HL-60/S4 treated with phorbol 12-myristate 13-acetate at 8.2 ng/mL for 4 days and 3 days (cell line): ENCODE results near the gene AHDC1.

ENCODE experiments used
- in situ Hi-C: fragments of 300-500 bp; cut with MboI; formaldehyde crosslinking; loops from 2 replicates; pipeline ENCODE4 v1.15.0; 2022; ENCODE audit warnings: low sequenced_read_pairs

AHDC1 gene

DNA sequence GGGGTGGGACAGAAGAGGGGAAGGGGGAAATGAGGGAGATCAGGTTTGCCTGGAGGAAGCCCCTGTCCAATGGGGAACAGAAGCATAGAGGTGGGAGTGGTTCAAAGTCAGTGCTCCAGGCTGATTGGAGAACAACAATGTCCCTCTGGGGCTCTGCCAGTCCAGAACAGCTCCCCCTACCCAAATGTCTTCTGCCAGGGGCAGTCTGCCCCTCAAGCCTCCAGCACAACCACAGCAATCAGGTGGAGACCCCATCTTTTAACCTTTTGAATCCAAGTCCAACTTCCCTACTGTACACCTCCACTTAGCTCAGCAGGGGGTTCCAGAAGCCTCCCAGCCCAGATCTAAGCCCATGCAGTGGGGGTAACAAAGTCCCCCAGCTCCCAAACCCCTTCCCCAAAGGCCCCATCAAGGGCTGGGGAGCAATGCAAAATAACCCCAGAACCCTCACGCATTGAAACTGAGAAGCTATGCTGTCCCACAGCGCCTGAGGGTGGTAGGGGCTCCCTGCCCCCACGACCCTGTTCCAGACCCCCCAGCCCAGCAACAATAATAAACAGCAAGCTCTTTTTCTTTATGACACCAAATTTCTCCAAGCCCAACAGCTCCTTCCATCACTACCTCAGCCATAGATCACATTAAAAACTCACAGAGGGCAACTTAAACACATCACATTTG, 3.3 kb downstream of the AHDC1 start:
- in situ Hi-C loops: no loop called here

DNA sequence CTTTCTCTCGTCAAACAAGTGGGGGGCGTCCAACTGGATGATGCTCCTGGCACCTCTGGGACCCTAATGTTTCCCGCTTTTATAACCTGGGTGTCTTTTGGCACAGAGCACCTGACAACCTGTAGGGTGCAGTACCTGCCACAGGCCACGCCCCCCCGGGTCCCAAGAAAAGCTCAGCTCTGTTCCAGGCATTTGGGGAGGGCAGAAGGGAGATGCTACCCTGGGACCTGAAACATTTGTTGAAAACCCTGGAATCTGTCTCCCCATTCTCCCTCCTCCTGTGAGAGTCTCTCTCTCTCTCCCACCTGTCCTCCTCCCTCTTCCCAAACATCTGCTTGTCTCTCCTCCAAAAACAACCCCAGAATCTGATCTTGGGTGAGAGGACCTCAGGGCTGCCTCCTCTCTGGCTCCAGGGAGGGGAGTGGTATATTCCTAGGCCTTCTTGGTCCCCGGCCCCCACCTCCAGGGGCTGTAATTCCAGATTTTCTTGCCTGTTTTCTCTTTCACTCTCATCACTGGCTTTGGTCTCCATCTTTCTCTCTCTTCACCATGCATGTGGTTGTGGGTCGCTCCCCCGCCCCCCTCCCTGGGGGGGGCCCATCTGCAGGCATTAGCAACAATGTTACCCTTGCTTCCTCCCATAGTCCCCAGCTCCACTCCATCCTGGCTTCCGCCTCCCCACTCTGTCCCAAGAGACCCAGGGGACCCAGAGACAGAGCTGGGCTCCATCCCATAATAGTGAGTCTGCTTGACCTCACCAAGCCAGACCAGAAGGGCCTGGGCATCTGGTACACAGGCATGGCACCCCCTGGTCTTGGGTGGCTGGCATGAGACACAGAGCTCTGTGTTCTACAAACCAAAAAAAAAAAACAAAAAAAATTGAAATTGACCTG, 4.1 kb downstream of the AHDC1 start:
- in situ Hi-C loops: no loop called here

DNA sequence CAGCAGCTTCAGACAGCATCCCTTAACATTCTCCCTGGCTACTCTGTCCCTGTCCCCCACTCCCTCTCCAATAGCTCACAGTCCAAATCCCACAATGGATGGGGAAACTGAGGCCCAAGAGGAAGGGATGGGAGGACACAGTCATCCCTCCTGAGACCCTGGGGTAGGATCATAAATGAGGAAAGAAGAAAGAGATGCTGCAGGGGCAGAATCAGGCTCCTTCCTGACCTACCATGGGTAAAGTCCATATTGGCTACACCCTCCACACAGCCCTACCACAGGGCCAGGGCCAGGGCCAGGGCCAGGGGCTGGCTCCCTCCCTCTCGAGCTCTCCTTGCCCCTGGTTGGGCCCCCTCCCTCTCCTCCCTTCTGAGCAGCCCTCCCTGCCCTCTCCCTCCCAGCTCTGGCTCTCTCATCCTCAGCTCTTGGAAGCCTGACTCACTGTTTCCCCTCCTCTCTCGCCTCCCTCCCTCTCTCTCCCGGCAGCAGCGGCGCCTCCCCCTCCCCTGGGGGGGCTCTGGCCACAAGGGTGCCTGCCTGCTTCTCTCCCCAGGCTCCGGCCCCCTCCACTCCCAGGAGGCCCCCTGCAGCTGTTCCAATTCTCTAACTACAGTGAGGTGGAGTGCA, 4.9 kb downstream of the AHDC1 start:
- in situ Hi-C loops: no loop called here

DNA sequence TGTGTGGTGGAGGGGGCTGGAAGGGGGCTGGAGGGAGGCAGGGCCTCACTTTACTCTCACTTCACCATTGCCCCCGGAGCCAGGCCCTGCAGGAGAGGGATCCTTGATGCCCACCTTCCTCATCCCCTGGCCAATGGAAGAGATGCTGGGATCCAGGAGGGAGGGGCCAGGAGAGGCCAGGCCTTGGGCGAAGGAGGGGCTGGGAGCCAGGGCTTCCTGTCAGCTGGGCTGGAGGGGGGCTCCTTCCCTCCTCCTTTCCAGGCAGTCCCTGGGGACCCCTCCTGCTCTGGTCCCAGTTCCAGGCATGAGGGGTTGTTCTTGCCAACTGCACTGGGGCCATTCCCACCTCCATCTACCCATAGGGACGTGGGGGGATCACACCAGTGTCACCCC, 5.7 kb downstream of the AHDC1 start:
- in situ Hi-C loops: no loop called here

DNA sequence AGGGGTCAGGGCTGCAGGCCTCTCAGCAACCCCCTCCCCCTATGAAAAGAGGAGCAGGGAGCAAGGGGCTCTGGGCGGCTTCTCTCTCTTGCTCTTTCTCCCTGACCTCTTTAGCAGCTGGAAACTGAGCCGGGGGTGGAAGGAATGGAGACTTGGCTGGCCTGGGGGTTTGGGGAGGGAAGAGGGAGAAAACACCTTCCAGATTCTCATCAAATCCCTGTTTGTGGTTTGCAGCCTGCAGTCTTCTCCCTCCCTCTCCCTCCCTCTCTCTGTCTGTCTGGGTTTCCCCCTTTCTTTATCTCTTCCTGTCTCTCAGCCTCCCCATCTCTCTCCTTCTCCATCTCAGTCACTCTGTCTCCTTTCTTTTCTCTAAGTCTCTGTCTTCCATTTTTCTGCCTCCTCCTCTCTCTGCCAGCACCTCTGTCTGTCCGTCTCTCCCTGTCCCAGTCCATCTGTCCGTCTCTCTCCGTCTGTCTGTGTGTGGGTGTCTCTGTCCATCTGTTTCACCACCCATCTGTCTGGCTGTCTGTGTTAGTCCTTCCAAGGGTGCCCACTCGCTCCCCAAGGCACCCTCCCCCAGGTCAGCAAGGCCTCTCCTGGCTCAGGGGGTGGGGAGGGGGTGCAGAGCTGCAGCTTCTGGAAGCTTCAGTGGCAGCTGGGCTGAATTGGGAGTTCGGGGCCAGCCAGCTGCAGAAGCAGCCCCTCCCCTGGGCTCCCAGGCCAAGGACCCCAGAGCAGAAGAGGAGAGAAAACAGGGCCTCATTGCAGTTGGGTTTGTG, 6.2 kb downstream of the AHDC1 start:
- in situ Hi-C loops: no loop called here

DNA sequence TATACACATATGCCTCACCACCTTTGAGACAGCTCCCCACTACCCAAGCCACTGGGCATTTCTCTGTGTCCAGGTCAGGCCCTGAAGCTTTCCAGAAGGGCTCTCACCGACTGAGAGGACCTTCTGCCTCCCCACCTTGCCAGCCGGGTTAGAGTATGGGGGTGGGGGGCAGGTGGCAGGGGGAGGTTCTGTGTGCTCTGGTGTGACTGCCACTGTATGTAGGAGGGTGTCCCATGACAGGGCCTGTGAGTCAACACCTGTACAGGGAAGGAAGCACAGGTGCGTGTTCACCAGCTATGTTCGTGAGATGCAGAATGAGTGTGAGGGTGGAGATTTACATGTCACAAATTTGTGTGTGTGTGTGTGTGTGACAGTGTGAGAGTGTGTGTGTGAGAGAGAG, 7.0 kb downstream of the AHDC1 start:
- in situ Hi-C loops: no loop called here

DNA sequence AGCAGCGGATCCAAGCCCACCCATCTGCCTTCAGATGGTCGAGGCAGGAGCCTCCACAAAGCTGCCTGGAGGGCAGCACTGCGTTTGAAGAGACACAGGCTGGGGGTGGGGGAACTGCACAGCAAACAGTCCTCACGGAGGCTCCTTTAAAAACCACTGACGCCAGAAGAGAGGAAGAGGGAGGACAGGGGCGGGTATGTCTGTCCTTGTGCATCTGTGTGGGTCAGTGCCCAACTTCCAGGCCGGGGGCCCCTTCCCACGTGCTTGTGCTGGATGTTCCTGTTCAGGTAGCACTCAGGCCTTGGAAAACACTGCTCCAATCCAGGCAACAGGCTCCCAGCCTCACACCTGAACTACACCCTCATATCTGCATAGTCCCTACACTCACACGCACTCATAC, 7.7 kb downstream of the AHDC1 start:
- in situ Hi-C loops: no loop called here

DNA sequence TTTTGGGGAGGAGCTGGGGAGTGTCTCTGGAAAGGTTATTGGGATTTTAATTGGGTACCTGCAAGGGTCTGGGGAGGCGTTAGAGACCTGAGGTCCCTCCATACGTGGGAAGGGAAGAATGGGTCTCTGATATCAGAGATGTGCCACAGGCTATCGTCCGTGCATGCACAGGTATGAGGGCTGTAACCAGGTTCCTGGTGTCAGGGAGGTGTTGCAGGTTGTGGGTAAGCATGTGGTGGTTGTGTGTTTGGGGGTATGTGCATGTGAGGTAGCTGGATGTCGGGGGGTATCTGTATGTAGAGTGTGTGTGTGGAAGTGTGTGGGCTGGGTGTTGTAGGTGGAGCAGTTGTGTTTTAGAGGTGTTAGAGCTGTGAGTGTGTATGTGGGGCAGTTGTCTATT, 8.3 kb downstream of the AHDC1 start:
- in situ Hi-C loops: no loop called here

DNA sequence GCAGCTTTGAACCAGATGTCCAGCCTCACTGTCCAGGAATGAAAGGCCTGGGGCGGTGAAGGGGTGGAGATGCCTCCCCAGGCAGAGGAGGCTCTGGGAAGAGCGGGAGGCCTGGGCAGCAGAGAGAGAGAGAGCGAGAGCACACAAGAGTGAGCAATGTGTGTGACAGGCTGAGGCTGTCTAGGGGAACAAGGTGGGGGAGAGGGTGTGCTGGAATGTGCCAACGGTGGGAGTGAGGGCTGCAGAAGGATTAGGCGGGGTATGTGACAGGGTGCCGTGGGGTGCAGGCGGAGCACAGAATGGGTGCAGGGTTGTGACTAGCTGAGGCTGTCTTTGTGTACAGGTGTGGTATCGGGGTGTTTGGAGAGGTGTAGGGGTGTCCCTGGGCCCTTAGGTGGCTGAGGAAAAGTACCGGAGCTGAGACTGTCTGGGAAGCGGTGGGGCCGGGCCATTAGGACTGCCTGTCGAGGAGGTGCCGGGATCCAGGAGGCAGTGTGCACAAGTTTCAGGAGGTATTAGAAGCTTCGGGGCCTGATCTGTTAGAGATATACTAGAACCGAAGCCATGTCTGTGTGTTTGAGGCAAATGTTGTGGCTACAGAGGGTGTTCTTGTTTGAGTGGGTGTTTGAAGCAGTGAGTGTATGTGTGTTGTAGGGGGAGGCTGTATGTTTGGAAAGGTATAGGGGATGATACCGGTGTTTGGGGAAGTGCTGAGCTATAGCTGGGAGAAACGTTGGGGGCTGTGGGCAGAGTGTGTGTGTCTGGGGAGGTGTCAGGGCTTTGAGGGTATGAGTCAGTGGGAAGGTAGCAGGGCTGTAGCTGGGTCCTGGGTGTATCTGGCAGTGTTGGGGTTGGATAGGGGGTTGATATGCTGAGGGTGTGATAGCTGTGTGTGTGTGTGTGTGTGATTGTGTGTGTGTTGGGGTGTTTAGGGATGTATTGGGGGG, 9.1 kb downstream of the AHDC1 start:
- in situ Hi-C loops: no loop called here

DNA sequence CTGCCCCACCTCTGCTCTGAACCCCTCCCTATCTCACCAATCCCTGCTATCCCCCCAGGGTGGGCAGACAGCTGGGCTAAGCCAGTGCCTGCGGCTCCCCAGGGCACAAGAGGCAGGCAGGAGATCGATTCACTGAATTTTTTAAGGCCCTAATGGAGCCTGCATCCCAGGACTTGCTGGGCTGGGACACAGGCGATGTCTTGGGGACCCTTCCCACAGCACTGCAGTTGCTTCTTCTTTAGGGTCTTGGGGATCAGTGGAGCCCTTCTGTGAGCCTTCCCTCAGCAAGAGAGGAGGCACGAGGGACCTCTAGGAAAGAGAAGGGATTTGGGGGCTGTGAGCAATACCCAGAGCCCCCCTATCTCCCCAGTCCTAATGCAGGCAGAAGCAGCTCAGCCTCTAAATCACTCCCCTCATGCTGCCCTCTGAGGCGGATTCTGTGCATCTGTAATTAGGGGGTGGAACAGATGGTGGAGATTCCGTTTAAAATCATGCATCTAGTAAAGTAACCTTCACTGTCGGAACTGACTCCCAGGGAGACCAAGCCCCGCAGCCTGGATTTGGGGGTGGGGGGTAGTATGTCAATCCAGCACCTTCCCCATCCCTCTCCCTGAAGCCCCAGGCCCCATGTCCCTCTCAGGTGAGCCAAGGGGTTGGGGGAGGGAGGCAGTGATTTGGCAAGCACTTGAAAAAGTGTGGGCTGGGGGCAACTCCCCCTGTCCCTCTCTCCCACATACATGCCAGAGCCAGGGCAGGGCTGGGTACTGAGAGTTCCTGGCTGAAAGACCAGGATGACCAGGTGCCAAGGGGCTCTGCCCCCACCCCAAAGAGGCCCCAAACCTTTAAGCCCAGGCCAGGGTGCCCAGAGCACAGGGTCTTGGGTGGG, 10.0 kb downstream of the AHDC1 start:
- in situ Hi-C loops: no loop called here

DNA sequence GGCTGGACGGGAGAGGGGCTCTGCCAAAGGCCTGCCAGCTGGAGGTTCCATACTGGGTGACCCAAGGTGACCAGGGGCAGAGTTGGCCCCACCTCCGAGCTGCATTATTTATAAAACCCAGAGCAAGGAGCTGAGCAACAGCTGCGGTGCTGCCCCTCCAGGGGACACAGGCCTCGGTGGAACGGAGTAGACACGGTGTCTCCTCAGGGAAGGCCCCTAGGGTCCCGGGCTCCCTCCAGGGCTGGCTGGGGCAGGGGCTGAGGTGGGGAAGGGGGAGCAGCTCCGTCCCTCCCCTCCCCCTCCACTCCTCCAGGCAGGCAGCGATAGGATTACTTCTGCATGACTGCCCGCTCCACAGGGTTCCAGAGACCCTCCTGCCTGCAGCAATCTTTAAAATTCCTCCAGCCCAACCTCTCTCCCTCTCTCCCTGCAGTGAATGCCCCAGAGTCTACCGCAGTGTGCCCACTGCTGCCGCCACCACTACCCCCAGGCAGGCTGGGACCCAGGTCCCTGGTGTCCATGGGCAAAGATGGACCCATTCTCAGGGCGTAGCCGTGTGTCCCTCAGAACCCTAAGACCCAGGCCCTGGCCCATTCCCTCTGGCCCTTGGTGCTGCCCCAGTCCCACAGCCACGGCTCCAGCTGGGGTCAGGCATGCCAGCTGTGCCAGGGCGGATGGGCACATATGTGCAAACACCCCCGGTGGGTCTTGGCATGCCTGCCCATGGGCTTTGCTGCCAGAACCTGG, 10.8 kb downstream of the AHDC1 start:
- in situ Hi-C loops: no loop called here

DNA sequence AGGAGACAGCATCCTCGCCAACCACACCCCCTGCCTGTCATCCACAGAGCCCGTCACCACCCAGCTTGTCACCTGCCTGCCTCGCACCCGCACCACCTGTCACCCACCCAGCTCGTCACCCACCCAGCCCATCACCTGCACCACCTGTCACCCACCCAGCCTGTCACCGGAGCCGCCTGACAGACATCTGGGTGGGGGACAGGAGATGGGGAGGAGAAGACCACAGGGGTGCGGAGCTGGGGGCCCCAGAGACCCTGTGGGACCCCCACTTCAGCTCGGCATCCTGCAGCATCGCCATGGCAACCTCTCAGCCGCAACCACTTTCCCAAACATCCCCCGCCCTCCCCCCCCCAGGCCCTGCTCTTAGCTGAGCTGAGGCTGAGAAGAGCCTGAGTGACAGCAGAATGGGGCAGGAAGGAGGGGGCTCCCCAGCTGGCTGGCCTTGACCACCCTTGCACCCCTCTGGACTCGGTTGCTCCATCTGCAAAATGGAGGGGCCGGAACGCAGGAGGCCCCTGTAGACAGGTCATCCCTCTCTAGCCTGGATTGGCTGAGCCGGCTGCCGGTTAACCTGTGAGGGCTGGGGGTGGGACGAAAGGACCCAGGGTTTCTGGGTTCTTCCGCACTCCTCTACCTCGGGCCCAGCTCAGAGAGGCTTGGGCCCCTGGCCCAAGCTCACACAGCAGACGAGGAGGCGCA, 11.6 kb downstream of the AHDC1 start:
- in situ Hi-C loops: no loop called here

DNA sequence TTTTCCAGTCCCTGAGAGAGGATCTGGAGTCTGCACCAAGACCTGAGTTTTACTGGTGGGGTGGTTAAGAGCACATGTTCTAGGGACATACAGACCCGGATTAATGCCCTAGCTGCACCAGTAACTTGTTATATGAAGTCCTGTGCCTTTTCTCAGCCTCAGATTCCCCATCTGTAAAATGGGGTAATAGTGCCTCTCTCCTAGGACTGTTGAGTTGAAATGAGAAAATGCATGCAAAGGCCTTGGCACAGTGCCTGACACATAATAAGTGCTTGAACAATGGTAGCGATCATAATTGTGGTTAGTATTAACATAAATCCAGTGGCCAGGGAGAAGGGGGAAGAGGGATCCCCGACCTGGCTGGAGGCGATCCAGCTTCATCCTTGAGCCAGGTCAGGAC, 12.3 kb downstream of the AHDC1 start:
- in situ Hi-C loops: no loop called here

DNA sequence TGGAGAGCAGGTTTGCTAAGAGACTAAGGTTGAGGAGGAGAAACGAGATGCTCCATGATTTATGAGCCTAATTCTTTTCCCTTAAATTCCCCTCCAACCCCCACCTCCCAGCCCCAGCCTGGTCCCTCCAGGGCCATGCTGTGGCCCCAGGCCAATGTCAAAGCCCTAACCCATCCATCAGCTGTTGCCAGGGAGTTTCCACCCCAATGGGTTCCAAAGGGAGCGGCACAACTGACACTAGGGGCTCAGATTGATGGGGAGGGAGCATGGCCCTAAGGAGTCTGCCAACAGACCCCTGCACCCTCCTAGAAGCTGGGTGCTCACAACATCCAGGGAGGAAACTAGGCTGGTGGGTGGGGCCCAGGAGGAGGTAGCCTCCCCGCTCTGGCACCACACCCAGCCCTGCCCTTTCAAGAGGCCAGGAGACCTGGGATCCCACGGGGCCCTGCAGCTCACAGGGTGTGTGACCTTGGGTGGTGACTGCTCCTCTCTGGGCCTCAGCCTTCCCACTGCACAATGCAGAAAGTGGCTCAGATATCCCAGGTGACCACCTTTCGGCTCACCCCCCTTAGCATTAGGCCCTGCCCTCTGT, 12.9 kb downstream of the AHDC1 start:
- in situ Hi-C loops: no loop called here

DNA sequence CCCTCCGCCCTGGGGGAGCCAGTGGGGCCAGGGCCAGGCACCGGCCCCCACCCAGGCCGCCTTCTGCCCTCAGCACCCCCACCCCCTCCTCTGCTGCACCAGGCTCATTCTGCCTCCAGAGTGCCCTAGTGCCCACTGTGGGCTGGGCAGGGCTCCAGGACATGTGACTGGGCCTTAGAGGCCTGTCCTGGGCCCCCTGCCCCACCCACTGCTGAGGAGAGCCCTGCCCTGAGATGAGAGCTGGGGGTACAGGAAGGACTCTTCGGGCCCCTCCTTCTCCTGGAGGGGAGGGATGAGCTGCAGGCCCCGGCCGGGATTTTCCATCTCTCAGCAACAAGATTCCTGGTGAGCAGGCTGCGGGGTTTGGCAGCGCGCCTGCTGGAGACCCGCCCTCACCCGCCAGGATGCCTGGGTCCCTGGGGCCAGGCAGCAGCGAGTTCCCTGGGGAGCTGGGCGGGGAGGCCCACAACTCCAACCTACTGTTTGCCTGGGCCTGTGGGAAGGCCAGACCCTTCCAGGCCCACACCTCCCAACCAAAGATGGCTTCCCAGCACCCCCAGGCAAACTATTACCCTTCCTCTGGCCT, 14.0 kb downstream of the AHDC1 start:
- in situ Hi-C loops: no loop called here

DNA sequence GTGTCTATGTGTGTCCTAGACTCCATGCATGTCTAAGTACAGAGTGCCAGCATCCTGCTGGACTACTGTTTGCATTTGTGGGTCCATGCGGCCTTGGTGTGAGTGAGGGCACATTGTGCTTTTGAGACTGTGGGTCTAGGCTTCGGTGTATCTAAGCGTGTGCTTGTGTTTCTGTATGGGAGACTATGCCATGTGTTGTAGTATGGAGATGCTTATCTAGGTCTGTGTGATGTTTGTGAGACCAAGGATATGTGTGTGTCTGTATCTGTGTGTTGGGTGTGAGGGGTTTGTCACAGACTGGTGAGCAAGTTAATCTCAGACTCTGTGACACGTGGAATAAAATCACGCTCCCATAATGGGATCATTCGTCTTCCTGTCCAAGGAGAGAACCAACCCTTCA, 14.5 kb downstream of the AHDC1 start:
- in situ Hi-C loops: no loop called here
